NCI-H2171 (cell line): ENCODE results near the gene KCNH1.

Experiments used
- DNase-seq: peaks from one replicate; lab custom pipeline; 2025; lab: John Stamatoyannopoulos, UW

The KCNH1 gene

DNA sequence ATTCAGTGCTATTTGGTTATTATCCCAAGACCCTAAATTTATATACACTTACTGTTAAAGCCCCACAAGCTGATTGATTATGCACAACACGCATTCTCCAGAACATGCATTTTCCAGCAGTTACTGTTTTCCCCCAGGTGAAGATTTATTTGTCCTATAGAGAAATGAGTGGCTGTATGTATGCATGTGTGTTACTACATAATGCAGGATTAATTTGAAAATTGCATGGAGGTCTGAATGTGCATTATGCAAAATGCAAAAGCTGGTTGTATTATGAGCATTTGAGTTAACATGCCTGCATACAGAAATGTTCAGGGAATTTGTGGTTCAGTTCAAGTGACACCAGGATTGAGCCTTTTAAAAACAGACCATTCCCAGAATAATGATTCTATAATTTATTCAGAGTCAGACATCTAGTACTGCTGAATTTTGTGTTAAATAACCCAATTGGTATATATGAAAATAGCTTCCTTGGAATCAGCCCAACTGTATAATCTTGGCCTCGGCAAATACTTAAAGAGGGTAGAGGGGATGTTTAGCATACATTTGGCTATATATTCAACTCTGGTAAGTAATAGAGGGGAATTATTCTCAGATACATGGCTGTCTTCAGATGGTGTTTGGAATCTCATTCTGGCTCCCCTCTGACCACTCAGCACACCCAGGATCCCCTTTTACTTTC, 485.2 kb downstream of the KCNH1 start:
- no peak for DNase-seq

DNA sequence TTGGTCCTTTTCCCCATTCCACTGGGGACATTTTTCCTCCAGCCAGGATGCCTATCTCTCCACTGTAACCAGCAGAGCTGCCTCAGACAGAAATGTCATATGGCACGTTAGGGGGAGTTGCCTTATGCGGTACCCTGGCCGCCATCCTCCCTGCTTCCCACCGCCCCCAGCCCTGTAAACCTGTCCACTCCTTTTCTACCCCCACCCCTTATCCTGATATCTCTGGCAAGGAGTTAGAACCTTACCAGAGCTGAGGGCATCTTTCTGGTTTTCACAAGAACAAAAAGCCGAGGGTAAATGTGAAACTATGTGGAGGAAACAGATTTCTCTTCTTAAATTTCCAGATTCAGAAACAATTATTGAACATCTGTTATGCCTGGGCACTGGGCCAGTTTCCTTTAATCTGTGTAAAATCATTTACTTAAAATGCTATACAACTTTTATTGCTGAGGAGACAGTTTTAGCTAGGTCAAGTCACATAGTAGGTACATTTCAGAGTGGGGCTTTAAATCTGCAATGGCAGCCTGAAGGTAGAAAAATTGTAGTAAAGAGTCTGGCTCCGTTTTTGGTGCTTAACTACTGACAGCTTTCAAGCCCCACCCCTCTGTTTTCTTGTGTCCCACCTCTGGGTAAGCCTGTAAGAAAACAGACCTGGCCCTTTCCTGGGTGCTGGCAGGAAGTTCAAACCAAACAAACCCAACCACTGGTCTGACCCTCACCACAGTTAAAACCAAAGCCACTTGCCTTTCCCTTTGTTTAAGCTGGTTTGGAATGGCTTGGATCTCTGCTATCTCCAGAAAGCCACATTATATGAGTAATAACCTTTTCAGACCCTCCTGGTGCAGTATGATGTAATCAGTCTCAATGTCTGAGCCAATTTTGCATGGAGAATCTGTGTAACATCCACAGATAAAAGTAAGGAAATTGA, 486.3 kb downstream of the KCNH1 start:
- DNase-seq, result peak; percentile 66

DNA sequence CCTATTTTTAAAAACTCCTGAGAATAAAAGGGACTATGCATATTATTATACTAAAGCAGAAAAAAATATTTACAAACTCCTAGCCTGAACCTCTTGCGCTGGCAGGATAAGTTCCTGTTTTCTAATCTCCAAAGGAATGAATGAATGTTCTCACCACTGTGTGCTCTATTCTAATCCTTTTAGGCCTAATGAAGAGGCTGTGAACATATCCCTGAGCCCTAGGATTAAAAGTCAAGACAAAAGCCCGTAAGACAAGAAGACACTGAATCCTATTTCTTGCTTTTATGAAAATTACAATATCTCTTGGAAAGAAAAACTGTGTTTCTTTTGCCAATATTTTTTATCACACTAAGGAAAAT, 487.7 kb downstream of the KCNH1 start:
- no peak for DNase-seq

DNA sequence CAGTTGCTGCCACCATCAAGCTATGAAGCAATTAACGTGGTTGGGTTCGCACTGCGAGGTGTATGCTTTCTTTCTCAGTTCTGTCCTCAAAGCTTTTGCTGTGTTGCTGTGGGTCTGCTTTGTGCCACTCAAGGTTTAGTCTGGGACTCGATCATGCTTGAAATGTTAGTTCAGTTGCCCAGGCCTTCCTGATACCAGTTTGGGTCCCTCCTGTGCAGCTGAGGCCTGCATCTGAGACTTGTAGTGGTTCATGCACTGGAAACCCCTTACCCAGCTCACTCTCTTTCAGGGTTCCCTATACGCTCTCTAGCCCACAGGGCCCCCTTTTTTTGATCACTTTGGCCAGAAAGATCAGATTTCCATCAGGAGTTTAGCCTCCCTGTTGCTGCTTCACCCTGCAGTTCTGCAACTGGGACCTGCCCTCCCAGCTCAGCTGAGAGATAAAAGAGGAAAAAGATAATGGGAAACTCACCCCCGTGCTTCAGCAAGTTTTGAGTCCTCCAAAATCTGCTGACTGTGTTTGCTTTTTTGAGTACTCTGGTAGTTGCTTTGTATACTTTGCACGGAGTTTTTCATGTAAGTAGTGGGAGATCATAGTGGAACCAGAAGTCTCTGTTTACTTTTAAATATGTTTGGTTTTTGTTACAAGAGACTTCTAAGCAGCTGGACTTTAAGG, 488.2 kb downstream of the KCNH1 start:
- no peak for DNase-seq

DNA sequence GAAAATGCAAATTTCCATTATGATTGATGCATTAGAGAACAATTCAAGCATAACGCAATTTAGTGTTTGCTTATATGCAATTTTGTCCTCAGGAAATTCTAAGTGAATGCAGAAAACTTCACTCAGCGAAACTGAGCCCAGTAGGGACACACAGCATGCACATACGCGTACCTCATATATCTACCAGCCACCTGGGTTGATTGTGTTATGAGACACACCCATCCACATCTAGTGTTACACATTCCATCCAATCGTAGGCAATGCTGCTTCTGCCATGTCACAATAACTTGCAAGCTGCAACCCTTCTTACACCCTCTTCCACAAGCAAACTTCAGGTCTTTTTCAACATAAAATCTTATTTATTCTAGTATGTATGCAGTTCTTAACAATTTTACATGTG, 492.4 kb downstream of the KCNH1 start:
- DNase-seq, result no peak

DNA sequence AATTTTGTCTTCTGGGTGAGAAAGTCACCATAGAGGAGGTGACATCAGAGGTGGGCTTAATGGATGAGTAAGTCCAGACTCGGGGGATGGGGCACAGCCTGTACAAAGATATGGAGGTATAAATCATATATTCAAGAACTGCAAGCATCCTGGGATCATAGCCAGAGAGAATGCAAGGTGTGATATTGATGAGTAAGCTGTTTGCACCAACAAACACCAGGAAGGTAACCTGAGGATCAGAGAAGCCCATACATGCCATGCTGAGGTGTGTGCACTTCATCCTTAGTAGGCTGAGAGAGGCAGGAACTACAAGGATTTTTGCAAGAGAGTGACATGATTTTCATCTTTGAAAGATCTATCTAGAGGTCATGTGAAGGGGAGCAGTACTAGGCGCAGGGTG, 498.8 kb downstream of the KCNH1 start:
- no peak for DNase-seq

DNA sequence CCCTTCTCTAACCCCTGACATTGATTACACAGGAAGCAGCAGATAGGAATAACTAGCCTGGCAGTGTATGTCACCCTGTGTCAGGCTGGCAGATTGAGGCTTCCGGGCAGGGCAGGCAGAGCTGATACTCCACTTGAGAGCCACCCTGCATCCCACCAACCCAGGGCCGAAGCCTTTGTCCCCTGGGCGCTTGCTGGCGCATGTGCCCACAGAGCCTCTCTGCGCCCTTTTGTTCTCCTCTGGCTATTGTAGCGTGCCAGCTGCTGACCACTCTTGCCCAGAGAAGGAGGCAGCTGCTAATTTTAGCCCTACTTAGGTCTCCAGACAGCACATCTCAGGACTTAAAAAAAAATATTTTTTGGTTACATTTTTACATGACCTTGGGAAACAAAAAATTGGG, 500.3 kb downstream of the KCNH1 start:
- DNase-seq, result no peak

DNA sequence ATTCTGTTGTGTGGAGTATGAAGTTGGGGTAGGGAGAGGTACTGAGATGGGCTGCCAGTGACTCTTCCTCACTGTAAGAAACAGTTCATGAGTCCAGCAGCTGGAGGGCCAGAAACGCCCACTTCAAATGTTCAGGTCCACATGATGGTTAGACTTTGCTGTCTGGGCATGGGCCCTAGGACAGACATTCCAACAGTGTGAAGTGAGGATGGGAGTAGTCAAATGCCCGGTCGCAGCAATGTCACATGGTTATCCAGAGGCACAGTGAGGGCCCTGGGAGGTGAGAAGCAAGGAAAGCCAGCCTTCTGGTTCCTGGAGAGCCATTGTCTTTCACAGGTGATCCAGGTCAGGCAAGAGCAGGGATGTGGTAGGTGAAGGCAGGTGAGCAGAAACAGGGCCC, 500.8 kb downstream of the KCNH1 start:
- no peak for DNase-seq

DNA sequence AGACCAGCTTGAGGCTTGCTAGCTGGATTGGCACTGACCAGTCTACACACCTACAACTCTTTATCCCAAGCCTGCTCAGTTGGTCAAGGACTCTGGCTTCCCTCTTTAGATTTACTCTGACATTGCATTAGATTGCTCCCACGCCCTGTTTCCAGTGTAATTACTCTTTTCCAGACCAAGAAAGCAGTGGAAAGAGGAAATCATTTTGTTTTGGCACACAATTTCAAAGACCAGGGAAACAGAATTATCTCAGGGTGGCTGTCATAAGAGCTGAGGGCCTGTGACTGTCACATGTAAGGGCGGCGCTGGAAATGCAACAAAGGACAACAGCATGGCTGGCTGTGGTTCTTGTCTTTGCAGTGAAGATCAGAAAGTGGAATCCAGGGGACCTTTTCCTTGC, 502.5 kb downstream of the KCNH1 start:
- DNase-seq, result no peak

DNA sequence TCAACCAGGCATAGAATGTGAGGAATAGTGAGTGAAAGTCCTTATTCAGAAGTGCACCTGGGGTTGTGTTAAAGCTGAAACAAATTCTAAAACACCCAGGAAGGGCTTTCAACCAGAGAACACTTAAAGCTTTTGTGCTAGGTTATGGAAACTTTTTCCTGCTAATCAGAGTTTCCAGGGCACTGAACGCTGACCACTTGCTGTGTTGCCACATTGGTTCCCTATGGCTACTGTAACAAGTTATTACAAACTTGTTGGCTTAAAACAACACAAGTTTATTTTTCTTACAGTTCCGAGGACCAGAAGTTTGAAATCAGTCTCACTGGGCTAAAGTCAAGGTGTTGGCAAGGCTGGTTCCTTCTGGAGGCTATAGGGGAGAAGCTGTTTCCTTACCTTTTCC, 504.7 kb downstream of the KCNH1 start:
- DNase-seq, result no peak

DNA sequence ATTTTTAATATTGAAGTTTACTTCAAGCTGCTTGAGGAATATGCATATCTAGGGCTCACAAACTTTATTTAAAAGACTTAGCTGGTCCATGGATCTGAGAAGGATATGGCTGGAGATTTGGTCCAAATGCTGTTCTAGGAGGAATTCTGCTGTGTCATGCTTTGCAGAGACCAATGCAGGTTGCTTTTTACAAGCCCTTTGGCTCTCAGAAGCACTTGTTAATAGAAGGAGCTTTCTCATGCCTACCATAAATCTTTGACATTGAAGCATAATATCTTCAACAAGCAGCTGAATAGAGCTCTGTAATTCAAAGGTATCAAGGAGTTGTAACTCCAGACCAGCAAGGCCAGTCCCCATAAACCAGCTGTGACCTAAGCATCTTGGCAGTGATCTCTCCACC, 506.2 kb downstream of the KCNH1 start:
- DNase-seq, result no peak
